ENCODE measurements around the gene RUNX2.

The RUNX2 gene

DNA sequence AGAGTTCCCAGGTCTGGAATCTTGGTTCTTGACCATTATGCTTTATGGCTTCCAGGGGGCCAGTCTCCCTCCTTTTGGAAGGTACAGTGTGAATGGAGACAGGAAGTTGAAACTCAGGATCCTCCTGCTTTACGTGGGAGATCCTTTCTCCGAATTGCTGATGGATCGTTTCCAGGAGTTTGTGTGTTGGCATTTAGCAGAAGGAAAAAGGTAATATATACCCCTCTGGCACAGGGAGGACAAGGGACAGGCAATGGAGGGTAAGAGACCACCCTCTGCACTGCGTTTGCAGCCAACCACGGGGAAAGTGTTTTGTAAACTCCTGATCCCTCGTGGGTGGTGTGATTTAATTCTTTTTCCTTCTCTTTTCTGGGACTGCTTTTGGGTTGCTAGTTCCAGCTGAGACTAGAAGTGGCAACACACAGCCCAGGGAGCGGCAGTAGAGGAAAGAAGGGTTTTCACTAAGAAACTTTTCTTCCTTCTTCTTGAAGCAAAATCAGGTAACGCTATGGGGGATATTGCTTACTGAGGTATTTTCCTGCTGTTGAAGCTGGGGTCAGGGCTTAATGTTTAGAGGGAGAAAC is 307.2 kb downstream of the RUNX2 start:
- in situ Hi-C loops (cut with MboI; ENCODE audit: low sequenced_read_pairs) = no loop called here

DNA sequence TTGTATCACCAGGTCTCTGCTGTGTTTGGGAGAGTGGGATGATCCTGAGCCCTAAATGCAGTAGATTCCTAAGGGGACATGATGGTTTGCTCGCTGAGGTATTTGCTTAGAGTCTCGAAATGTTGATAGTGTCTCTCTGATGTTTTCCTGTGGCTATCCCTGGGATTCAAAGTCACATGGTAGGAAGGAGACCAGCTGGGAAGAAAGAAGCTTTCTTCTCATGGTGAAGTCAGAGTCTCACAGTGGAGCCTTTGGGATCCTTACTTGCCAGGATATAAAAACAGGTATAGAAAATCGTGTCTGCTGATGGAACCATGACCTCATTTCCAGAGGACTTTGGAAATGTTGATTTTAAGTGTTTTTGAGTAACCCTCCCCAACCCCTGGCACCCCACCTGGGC is 308.9 kb downstream of the RUNX2 start:
- in situ Hi-C loops (cut with MboI; ENCODE audit: low sequenced_read_pairs) = no loop called here

DNA sequence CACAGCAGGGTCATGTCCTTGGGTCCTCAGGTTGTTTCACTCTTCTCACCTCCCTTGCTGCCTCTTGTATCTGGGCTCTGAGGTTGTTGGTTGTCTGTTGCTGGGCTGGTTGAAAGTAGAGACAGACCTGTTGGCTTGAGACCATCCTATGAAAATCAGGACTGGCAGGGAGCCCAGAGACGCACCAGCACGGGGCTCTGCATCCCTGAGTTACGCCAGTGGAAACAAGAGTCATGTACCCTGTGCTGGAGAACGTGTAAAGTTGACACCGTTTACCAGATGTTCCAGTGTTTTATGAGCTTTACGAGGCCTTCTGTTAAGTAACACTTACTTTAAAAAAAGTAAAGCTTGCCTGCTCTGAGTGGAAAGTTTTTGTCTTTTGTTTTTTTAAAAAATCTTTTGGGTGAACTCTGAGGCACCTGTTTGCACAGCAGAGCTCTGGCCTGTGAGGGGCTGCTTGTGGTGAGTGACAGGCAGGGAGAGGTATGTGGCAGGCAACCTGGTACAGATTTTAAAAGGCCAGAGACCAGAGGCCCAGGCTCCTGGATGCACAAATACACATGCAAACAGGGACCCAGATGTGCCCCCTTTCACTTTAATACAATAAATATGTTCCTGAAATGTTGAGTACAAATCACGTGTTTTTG is 309.6 kb downstream of the RUNX2 start:
- in situ Hi-C loops (cut with MboI; ENCODE audit: low sequenced_read_pairs) = no loop called here

DNA sequence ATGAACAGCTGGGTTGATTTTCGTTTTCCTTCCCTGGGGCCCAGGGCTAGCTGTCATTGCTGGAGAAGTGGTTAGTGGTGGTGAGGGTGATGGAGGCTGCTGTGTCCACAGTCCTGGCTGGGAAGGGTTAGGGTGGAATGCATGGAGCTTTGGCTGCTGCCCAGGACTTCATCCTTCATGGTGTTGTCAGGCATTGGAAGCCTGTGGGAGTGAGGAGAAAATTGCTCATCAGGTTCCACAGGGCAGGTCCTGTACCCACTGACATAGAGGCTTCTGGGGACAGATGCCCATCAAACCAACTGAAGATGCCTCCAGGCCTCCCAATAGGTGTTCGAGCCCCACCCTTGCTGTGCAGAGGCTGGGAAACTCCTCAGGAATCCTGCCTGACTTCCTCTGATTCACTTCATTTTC is 312.0 kb downstream of the RUNX2 start:
- in situ Hi-C loops (cut with MboI; ENCODE audit: low sequenced_read_pairs) = no loop called here

DNA sequence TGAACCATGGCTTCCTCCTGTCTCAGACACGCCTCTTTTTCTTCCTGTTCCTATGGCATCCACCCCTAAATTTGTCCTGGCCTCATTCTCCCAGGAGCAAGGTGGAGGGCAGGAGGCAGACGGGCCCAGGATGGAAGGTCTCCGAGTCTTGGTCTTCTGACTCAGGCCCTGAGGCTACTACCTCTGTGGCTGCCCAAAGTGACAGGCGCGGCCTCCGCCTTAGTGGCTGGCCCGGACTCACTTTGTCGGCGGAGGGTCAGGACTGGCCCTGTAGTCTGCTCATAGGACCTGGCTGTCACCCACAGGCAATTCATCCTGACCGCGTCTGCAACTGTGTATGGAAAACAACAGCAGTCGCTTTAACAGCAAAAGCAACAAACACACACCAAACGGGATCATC is 312.7 kb downstream of the RUNX2 start:
- in situ Hi-C loops (cut with MboI; ENCODE audit: low sequenced_read_pairs) = no loop called here

DNA sequence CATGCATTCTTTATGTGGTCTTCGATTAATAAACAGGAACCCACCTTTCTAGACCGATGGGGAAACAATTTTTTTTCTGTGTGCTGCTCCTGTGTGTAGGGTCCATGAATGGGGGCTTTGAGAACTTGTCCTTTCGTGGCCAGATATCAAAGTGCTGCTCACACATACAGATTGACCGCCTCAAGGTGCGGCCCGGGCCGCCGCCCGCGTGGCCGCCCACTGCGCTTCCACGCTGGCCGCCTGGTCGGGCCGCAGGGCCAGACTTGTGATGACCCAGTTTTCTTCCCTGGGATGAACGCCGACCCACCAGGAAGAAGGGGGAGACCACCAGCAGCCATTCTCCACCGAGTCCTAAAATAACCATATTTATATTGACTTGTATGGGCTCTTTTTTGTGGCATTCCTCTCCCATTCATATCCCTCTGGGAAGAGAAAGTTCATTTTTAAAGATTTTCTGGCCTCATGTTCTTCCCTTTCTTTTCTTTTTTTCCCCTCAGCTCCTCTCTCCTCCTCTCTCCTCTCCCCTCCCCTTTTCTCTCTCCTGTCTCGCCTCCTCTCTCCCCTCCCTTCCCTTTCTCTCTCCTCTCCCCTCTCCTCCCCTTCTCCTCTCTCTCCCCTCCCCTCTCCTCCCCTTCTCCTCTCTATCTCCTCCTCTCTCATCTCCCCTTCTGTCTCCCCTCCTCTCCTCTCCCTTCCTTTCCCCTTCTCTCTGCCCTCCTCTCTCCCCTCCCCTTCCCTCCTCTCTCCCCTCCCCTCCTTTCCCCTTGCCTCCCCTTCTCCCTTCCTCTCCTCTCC is 314.4 kb downstream of the RUNX2 start:
- in situ Hi-C loops (cut with MboI; ENCODE audit: low sequenced_read_pairs) = no loop called here

DNA sequence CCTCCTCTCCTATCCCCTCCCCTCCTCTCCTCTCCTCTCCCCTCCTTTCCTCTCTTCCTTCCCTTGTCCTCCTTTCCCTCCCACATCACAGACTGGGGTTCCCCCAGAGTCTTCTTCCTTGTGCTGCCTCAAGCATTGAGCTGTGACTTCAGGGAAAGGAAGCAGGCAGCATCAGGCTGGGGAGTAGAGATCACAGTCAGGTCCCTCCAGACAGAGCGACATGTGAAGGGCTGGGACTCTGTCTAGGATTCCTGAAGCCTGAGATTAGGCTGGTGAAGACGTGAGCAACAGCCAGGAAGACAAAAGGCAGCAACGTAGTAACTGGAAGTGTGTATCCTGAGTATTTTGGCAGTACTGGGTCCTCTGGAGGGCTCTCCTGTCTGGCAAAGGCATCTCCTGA is 315.0 kb downstream of the RUNX2 start:
- in situ Hi-C loops (cut with MboI; ENCODE audit: low sequenced_read_pairs) = no loop called here

DNA sequence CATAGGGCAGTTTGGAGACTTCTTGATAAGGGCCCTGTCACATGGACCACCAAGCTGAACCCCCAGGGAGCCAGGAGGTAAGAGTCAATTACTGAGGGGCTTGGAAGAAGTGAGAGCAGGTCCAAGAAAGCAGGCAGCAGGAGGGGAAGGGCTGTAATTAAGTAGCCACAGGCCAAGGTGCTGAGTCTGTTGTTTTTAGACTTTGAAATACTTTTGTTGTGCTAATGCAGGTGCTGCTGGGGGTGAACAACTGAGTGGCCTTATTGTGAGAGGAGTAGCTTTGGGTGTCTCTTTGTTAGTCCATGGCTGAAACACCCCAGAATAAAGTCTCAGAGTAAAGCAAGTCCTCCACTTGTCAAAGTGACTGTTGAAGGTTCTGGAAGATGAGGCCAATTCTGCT is 316.6 kb downstream of the RUNX2 start:
- in situ Hi-C loops (cut with MboI; ENCODE audit: low sequenced_read_pairs) = no loop called here

DNA sequence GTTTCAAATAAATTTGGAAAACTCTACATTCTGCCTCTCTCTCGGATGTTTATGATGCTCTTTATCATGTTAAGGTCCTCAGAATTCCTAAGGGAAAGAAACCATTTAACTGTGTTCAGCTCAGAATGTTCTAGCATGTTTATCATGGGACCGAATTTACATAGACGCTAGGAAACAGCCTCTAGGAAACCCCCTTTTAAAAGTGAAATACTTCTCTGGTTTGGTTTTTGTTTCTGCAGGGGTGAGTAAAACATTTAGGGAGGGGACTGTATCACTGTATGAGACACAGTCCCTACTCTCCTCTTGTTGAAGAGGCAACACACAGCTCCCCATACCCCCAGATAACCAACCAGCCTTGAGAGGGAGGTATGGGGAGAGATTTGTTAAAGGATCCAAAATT is 317.2 kb downstream of the RUNX2 start:
- in situ Hi-C loops (cut with MboI; ENCODE audit: low sequenced_read_pairs) = no loop called here

DNA sequence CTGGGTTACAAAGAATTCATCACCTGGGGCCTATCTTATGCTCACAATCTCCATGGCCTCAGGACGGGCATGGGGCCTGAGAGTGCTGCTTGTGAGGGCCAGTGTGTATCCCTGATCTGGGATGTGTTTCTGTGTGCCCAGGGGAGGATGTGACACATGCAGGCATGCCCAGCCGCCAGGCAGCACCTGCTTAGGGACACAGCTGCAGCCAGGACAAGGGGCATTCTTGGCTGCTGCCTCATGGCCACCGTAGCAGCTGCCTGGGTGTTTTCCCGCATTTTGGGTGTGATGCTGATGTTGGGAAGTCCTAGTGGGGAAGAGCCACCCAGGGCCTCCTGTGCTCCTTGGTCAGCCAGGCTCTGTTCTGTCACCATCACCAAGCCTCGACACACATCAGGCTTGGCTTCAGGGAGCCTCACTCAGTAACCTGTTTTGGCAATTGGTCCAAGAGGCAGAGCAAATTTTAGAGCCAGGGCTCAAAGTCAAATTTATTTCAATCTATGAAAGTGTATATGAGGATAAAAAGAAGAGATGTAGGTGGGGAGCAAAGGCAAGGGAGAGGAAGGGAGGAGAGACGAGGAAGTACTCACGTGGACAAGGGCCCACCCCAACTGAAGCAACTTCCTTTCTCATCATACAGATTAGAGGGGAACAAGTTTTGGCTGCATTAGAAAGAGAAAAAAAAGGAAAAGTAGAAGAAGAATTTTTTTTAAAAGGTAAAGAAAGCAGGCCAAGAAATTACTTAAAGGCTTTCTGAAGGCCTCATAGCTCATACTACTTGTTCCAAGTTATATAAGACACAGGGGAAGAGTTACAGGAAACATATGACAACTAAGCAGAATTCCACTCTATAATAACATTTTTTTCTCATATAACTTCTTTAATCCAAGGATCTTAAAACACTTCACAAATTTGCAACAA is 319.5 kb downstream of the RUNX2 start:
- in situ Hi-C loops (cut with MboI; ENCODE audit: low sequenced_read_pairs) = no loop called here

DNA sequence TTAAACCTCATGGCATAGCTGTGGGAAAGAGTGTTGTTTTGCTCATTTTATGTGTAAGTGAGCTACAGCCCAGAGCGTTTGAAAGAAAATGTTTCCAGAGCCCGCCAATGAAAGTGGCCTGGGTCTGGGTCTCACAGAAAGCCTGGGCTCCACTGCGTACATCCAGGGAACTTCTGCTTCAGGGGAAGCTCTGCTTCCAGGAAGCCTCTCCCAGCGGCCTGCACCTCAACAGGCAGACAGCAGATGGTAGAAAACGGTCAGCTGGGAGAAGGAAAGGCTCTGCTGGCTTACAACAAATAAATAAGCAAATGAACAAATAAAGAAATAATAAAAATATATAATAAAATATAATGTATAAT is 320.1 kb downstream of the RUNX2 start:
- in situ Hi-C loops (cut with MboI; ENCODE audit: low sequenced_read_pairs) = no loop called here

DNA sequence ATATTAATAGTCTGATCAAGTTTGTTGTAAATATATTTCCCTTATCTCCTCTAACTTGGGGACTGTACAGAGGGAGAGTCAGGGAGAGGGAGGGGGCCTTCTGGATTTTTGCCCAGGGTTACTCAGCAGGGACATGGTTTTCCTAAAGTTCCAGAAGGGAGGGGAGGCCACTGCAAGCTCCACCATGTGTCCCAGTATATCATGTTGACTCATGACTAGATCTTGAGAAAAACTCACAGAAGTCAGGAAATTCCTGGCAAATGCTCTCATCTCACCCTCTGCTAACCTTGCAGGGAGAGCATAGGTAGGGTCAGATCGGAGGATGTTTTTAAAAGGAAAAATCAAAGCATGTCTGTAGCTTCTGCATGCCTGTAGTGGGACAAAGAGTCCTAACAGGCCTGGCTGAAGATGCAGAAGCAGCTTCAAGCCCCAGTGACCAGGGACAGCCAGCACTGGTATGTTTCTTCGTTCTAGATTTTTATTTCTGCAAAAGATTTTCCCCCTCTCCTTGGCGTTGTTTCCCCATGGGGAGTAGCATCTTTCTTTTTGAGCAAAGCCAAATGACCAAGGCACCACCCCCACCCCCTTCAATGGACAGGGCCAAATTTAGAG is 322.5 kb downstream of the RUNX2 start:
- in situ Hi-C loops (cut with MboI; ENCODE audit: low sequenced_read_pairs) = no loop called here

DNA sequence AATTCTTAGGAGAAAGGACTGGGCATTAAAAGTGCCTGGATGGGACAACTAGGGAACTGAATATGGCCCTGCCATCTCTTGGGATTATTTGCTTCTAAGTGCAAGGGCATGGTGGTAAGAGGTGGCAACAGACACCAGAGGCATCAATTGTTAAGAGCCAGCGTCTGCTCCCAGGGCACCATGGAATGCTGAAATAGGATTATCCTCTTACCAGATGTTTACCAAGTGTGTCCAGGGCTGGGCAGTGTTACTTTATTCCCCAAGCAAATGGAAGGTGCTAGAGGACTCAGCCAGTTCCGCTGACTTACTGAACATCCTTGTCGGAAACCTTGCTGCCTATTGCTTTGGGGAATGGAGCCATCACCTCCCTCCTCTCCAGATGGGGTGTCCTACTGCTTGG is 323.2 kb downstream of the RUNX2 start:
- in situ Hi-C loops (cut with MboI; ENCODE audit: low sequenced_read_pairs) = no loop called here

DNA sequence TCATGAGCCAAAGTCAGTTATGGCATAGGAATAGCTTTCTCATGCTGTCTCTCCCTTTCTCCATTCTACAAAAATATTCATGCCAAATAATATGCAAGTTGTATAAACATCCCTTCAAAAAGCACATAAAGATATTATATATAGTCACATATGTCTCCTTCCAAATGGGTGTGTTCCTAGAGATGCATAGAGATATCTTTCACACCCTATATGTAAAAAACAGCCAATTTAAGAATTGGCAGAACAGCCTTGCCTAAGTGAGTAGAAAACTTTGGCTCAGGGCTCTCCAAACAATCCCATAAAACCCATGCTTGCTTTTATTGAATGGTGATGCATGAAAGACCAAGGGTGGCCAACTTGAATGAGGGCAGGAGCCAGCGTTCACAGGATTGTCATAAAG is 324.3 kb downstream of the RUNX2 start:
- in situ Hi-C loops (cut with MboI; ENCODE audit: low sequenced_read_pairs) = no loop called here

DNA sequence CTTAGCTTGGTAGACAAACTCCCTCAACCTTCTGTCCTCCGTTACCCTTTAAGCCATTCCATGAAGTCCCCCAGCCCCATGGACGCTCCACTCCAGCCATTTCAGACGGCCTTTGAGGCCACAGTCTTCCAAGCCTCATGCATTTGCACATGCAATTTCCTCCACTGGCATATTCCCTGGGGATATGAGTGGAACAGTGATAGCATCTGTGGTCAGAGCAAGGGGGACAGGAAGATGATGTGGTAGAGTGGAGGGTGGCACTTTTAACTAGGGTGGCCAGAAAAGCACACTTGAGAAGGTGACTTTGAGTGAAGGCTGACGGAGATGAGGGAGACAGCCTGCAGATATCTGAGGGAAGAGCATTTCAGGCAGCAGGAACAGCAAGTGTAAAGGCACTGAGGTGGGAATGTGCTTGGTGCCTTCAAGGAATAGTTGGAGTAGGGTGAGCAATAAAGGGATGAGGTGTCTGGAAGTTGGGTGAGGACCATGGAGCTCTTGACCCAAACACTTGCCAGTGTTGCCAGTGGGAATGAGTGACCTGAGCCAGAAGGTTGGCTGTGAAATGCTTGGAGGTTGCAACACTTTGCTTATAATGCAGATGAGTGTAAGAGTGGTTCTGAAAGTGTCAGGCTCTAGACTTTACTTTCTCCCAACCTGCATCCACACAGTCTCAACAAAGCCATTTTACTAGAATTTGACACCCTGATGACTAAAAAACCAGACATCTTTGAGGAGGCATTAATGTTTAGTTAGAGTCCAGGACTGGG is 325.2 kb downstream of the RUNX2 start:
- in situ Hi-C loops (cut with MboI; ENCODE audit: low sequenced_read_pairs) = no loop called here

DNA sequence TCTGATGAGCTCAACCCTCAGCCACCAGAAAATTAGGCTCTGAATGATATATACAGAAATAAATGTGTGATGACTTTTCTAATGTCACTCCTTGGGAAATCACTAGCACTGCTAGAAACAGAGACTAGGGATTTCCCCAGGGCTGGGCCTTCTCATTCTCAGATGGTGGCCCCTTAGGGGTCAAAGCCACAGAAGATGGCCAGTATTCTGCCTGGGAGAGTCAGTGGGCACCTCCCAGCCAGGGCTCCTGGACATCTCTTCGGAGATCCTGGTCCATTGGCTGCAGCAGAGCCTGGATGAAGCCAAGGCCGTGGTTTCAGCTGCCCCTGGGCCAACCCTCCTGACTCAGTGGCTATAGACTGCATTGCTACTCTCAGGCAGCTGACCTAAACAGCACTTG is 326.5 kb downstream of the RUNX2 start:
- in situ Hi-C loops (cut with MboI; ENCODE audit: low sequenced_read_pairs) = no loop called here

DNA sequence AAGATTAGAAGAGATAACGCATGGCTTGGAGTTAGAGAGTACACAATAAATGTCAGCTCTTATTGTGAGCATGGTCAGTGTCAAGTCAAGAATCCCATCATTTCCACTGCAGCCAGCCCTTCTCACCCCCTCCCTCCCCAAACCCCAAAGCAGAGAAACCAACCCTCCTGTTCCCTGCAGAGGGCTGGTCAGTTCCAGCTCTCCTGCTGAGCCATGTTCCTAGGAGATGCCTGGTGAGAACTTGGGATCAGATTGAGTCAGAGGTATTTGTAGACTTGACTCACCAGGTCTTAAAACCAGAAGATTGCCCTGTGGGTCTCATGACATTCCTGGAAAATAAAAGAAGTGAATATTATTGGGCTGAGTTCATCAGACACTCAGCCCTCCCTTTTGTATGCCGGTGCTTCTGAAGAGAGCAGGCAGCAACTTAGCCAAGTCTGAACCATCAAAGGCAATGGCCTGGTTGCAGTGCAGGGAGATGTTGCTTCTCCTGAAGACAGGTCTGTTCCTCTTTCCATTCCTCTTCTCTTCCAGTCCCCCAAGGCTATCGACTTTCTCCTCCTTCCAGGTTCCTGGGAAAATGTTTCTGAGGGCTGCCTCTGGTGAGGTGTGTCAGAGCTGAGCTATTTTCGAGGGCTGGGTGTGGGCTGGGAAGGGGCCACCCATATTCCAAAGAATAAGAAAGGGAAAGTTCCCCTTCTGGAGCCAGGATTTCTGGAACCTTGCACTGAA is 327.8 kb downstream of the RUNX2 start:
- in situ Hi-C loops (cut with MboI; ENCODE audit: low sequenced_read_pairs) = no loop called here

DNA sequence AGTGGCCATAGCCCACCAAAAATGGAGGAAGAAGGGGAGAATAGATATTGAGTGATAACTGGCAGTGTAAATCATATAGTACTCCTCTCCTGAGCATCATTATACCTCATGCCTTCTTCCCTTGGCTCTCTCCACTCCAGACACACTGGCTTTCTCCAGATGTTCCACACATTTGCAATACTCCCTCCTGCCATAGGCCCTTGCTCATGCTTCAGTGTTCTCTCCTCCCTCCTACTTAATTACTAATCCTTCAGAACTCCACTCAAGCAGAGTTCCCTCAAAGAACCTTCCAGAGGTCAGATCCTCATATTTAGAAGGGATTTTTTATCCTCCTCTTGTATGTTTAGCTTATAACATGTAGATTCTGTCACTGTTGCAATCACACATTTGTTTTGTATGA is 329.1 kb downstream of the RUNX2 start:
- in situ Hi-C loops (cut with MboI; ENCODE audit: low sequenced_read_pairs) = no loop called here

DNA sequence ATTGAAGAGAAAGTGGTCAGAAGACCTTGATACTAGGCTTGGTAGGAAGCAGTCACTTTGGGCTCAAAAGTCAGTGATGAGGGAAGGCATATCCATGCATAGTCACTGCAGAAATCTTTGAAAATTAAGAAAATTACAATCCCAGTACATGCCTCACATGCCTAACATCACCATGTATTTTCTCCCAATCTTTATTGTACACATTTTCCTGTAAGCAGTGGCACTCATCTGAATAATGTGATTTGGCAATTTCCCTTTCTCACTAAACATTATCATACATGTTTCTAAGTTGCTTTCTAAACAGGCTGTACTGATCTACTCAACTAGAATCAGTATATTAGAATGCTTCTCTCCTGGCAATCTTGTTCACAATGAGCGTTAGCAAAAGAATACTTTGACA is 330.3 kb downstream of the RUNX2 start:
- in situ Hi-C loops (cut with MboI; ENCODE audit: low sequenced_read_pairs) = no loop called here

DNA sequence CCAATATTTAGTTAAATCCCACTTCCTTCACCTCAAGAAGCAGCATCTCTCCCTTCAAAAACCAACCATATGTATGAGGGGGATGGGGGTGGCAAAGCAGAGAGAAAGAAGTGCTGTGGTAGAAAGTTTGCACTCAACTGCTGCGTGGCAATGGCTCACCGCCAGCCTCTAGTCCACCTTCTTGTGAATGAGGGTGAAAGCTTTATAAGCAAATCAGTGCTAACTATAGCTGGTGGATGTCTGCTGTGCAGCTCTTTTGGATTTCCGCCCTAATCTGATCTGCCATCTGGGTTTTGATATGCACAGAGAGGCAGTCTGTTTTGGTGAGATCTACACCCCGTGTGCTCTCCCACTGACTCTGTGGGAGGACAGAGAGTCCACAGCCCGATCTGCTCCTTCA is 330.8 kb downstream of the RUNX2 start:
- in situ Hi-C loops (cut with MboI; ENCODE audit: low sequenced_read_pairs) = no loop called here

Data from HL-60/S4 treated with retinoic acid at 250 ng/mL for 4 days and 3 days (cell line).